ENCODE measurements around the gene RALGDS.
A peak's percentile ranks its signal among the peaks of the same experiment; 100 is the strongest.

Gene RALGDS

GRCh38 chr9:133165452-133165730, 44.4 kb upstream of the RALGDS start:
- no peaks in the 10 kb centered on the region for H4K20me1 ChIP-seq (ENCODE audit: insufficient read depth, low read length)
- H3K9me3 ChIP-seq (ENCODE audit: insufficient read depth, low read length): no peaks in the 10 kb centered on the region
- H3K79me2 ChIP-seq (ENCODE audit: low read length): no peaks in the 10 kb centered on the region
- TF ChIP-seq, protein P1, sequence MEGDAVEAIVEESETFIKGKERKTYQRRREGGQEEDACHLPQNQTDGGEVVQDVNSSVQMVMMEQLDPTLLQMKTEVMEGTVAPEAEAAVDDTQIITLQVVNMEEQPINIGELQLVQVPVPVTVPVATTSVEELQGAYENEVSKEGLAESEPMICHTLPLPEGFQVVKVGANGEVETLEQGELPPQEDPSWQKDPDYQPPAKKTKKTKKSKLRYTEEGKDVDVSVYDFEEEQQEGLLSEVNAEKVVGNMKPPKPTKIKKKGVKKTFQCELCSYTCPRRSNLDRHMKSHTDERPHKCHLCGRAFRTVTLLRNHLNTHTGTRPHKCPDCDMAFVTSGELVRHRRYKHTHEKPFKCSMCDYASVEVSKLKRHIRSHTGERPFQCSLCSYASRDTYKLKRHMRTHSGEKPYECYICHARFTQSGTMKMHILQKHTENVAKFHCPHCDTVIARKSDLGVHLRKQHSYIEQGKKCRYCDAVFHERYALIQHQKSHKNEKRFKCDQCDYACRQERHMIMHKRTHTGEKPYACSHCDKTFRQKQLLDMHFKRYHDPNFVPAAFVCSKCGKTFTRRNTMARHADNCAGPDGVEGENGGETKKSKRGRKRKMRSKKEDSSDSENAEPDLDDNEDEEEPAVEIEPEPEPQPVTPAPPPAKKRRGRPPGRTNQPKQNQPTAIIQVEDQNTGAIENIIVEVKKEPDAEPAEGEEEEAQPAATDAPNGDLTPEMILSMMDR (IDR thresholded peaks at IDR 0.05; ENCODE audit: low read depth, low read length): no peak
- TF ChIP-seq EZH2phosphoT487 (IDR thresholded peaks at IDR 0.05; ENCODE audit: low read depth): no peak
- H3K27ac ChIP-seq (ENCODE audit: low read length): no peak overlapping the region
- H3K27me3 ChIP-seq (ENCODE audit: low read depth, low read length): 0 out of 2 replicates have a peak, but pooled peaks cover 5% of the 10 kb centered on the region
- no peak overlapping the region for H3K4me3 ChIP-seq (ENCODE audit: low read length)
- H3K36me3 ChIP-seq (replicated peaks; ENCODE audit: low read depth, low read length): no peaks in the 10 kb centered on the region
- H3K4me1 ChIP-seq (ENCODE audit: low read length): peaks cover 12% of the 10 kb centered on the region; the same call in 1 of the 2 replicates
- no peak overlapping the region for H3K4me2 ChIP-seq (ENCODE audit: low read length)
- H2AFZ ChIP-seq (ENCODE audit: low read depth, low read length): no peak overlapping the region
- no peak overlapping the region for H3K9ac ChIP-seq (ENCODE audit: low read length)

DNA sequence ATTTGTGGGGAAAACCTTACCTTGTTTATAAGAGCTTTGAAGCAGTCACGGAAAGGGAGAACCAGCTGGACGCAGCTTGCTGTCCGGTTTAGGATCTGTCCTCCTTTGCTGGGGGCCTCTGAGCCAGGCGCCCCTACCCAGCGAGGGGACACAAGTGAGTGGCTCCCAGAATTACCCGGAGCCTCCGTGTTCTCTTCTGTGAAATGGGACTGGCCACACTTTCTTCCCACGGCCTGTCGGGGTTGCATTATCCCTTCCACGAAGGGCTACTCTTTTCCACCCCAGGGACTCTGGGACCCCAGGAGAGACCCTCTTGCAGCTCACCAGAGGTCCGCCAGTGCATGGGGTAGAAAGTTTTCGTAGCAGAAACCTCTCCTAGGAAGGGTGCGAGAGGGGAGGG, 43.2 kb upstream of the RALGDS start:
- Histone ChIP-seq H3K4me2 (ENCODE audit: low read length) (peak overlapping the region; percentile 94), H3K36me3 (replicated peaks; ENCODE audit: low read depth, low read length) (no peaks in the 10 kb centered on the region), H3K27ac (ENCODE audit: low read length) (no peak overlapping the region), H3K79me2 (ENCODE audit: low read length) (no peaks in the 10 kb centered on the region), H3K4me1 (ENCODE audit: low read length) (peaks cover 12% of the 10 kb centered on the region; the same call in 1 of the 2 replicates), H3K9me3 (ENCODE audit: insufficient read depth, low read length) (no peaks in the 10 kb centered on the region), H4K20me1 (ENCODE audit: insufficient read depth, low read length) (no peaks in the 10 kb centered on the region), H3K9ac (ENCODE audit: low read length) (peak overlapping the region; percentile 58), H3K27me3 (ENCODE audit: low read depth, low read length) (0 out of 2 replicates have a peak, but pooled peaks cover 5% of the 10 kb centered on the region), H3K4me3 (ENCODE audit: low read length) (peak overlapping the region; percentile 83), H2AFZ (ENCODE audit: low read depth, low read length) (peak overlapping the region; percentile 55; the same call in 1 of the 2 replicates)
- no peak for TF ChIP-seq EZH2phosphoT487 (IDR thresholded peaks at IDR 0.05; ENCODE audit: low read depth)

GRCh38 chr9:133163504-133164172, 42.6 kb upstream of the RALGDS start, which contains the start of gene GBGT1:
Gene GBGT1 (minus strand): TSS chr9:133163914. CDS start chr9:133162412, 1,502 bp downstream.
- H3K9me3 ChIP-seq (ENCODE audit: insufficient read depth, low read length): no peaks in the 10 kb centered on the region
- TF ChIP-seq, protein P1 (IDR thresholded peaks at IDR 0.05; ENCODE audit: low read depth, low read length): 0 out of 2 replicates have a peak, but pooled peaks have one; percentile 6
- no peak for TF ChIP-seq EZH2phosphoT487 (IDR thresholded peaks at IDR 0.05; ENCODE audit: low read depth)
- H3K4me3 ChIP-seq (ENCODE audit: low read length): peak within 1 kb of the TSS; percentile 83
- H2AFZ ChIP-seq (ENCODE audit: low read depth, low read length): peak within 1 kb of the TSS; percentile 55; the same call in 1 of the 2 replicates
- H3K36me3 ChIP-seq (replicated peaks; ENCODE audit: low read depth, low read length): no peaks in the 10 kb centered on the region
- H3K4me1 ChIP-seq (ENCODE audit: low read length): peaks cover 12% of the 10 kb centered on the region; the same call in 1 of the 2 replicates
- H3K4me2 ChIP-seq (ENCODE audit: low read length): peak within 1 kb of the TSS; percentile 94
- no peaks in the 10 kb centered on the region for H3K79me2 ChIP-seq (ENCODE audit: low read length)
- no peak within 1 kb of the TSS for H3K27ac ChIP-seq (ENCODE audit: low read length)
- 0 out of 2 replicates have a peak, but pooled peaks cover 5% of the 10 kb centered on the region for H3K27me3 ChIP-seq (ENCODE audit: low read depth, low read length)
- H4K20me1 ChIP-seq (ENCODE audit: insufficient read depth, low read length): no peaks in the 10 kb centered on the region
- H3K9ac ChIP-seq (ENCODE audit: low read length): peak within 1 kb of the TSS; percentile 58

DNA sequence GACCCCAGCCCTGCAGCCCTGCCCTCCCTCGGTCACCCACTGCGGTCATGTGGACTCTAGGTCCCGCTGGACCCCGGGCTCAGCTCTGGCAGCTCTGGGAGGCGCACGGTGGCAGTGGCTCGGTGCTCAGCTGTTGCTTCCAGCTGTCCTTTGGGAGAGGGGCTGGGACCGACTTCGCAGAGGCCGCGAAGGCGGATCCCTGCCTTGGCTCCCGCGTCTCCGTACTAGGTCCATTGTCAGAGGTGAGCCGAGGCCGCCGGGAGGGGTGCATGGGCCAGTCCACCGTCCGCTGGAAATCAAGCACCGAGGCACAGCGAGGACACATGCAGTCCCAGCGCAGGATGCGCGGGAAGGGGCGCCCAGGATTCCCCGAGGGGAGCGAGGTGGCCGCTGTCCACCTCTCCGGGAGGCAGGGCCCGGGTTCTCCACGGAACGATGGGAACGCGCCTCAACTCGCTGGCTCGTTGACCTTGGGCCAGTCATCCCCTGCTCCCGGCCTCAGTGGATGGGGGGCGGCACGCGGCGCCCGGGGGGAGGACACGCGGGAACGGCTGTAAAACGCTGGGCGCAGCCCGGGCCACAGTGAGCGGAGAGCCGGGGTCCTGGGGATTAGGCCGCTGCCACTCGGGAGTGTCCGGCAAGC, 41.9 kb upstream of the RALGDS start:
- no peaks in the 10 kb centered on the region for H3K9me3 ChIP-seq (ENCODE audit: insufficient read depth, low read length)
- no peaks in the 10 kb centered on the region for H3K36me3 ChIP-seq (replicated peaks; ENCODE audit: low read depth, low read length)
- H2AFZ ChIP-seq (ENCODE audit: low read depth, low read length): no peak overlapping the region
- no peak for TF ChIP-seq EZH2phosphoT487 (IDR thresholded peaks at IDR 0.05; ENCODE audit: low read depth)
- TF ChIP-seq, protein P1 (IDR thresholded peaks at IDR 0.05; ENCODE audit: low read depth, low read length): no peak
- H3K27ac ChIP-seq (ENCODE audit: low read length): no peak overlapping the region
- H3K4me2 ChIP-seq (ENCODE audit: low read length): peak overlapping the region; percentile 94
- no peaks in the 10 kb centered on the region for H4K20me1 ChIP-seq (ENCODE audit: insufficient read depth, low read length)
- peaks cover 12% of the 10 kb centered on the region; the same call in 1 of the 2 replicates for H3K4me1 ChIP-seq (ENCODE audit: low read length)
- no peaks in the 10 kb centered on the region for H3K79me2 ChIP-seq (ENCODE audit: low read length)
- H3K27me3 ChIP-seq (ENCODE audit: low read depth, low read length): 0 out of 2 replicates have a peak, but pooled peaks cover 5% of the 10 kb centered on the region
- H3K4me3 ChIP-seq (ENCODE audit: low read length): peak overlapping the region; percentile 83
- H3K9ac ChIP-seq (ENCODE audit: low read length): peak overlapping the region; percentile 58; the same call in 1 of the 2 replicates
